CD8-positive, alpha-beta memory T cell (primary cell): ENCODE results near the gene BEND6. TPM values are rescaled to one million over a fixed set of nuclear protein-coding genes. Genes with fewer than 3 reads are reported as not detected.
"Not testable (repeated sequence)": the region's sequence is repeated elsewhere in the genome, so short reads cannot be mapped to it uniquely, and the experiment has no call there.

Source experiments
- CTCF ChIA-PET: fragments of 350-600 bp; sonication (Branson Sonifier 250); formaldehyde crosslinking; loops from one replicate; lab custom pipeline; 2021; ENCODE audit warnings: antibody characterized with exemption; lab: Charles Lee
- POLR2A ChIA-PET: fragments of 350-600 bp; sonication (Branson Sonifier 250); formaldehyde crosslinking; loops from one replicate; lab custom pipeline; 2021; ENCODE audit warnings: antibody characterized with exemption; lab: Charles Lee
- DNase-seq, 5 donors: peaks; one replicate each; pipeline versions ENCODE4 v3.0.0 to v3.0.0-alpha.2; 2020 to 2022; ENCODE audit warnings: mixed read lengths in 1 of 5
- H3K27ac ChIP-seq: one replicate; pipeline ENCODE4 v1.7.0; 2013; ENCODE audit warnings: low read depth, mild to moderate bottlenecking, low read length, moderate library complexity
- H3K27me3 ChIP-seq: 2 replicates; pipeline ENCODE4 v1.7.0; 2013; ENCODE audit warnings: low read length, mild to moderate bottlenecking; ENCODE audit not compliant: insufficient read depth, poor library complexity, severe bottlenecking
- H3K36me3 ChIP-seq: 2 replicates; pipeline ENCODE4 v1.7.0; 2013; ENCODE audit warnings: mild to moderate bottlenecking, low read length, moderate library complexity; ENCODE audit not compliant: insufficient read depth
- H3K4me1 ChIP-seq: 2 replicates; pipeline ENCODE4 v1.7.0; 2013; ENCODE audit warnings: mild to moderate bottlenecking, low read length, moderate library complexity; ENCODE audit not compliant: insufficient read depth
- H3K4me3 ChIP-seq: 2 replicates; pipeline ENCODE4 v1.7.0; 2013; ENCODE audit warnings: mild to moderate bottlenecking, low read length
- H3K9me3 ChIP-seq: 2 replicates; pipeline ENCODE4 v1.7.0; 2013; ENCODE audit warnings: mild to moderate bottlenecking, low read length
- H3K27ac Mint-ChIP-seq, 8 donors: one replicate each; pipeline ENCODE4 v1.8.0; 2020 to 2021; ENCODE audit warnings: mixed read lengths in 8 of 8, mild to moderate bottlenecking in 6 of 8, inconsistent platforms in 3 of 8, moderate library complexity in 3 of 8
- H3K27me3 Mint-ChIP-seq, 2 donors: one replicate each; pipeline ENCODE4 v1.8.0; 2020 to 2021; ENCODE audit warnings: mixed read lengths in 2 of 2, mild to moderate bottlenecking in 1 of 2, moderate library complexity in 1 of 2
- H3K36me3 Mint-ChIP-seq, 3 donors: one replicate each; pipeline ENCODE4 v1.8.0; 2020 to 2021; ENCODE audit warnings: mixed read lengths in 3 of 3, inconsistent platforms in 1 of 3, mild to moderate bottlenecking in 1 of 3
- H3K4me1 Mint-ChIP-seq, 3 donors: one replicate each; pipeline ENCODE4 v1.8.0; 2020 to 2021; ENCODE audit warnings: mixed read lengths in 3 of 3, inconsistent platforms in 1 of 3, mild to moderate bottlenecking in 1 of 3
- H3K4me3 Mint-ChIP-seq, 7 donors: one replicate each; pipeline ENCODE4 v1.8.0; 2020 to 2021; ENCODE audit warnings: mixed read lengths in 7 of 7, mild to moderate bottlenecking in 6 of 7, moderate library complexity in 4 of 7, inconsistent platforms in 2 of 7
- H3K9me3 Mint-ChIP-seq, 5 donors: one replicate each; pipeline ENCODE4 v1.8.0; 2020 to 2022; ENCODE audit warnings: mixed read lengths in 5 of 5, mild to moderate bottlenecking in 3 of 5, moderate library complexity in 2 of 5, inconsistent platforms in 1 of 5
- polyA plus RNA-seq: library from polyadenylated mRNA; unstranded; fragments of 300-500 nt; fragmentation: Illumina TruSeq; gene quantifications from one replicate; pipeline ENCODE4 v1.2.3, GENCODE V29; 2021
- total RNA-seq, 2 experiments: library from RNA; stranded (reverse); gene quantifications; one replicate each; pipeline ENCODE4 v1.2.3, GENCODE V29; 2021

The BEND6 gene
- total and polyA plus RNA-seq, 3 experiments from 2014 or later = 0.60 TPM; not detected in 2

DNA sequence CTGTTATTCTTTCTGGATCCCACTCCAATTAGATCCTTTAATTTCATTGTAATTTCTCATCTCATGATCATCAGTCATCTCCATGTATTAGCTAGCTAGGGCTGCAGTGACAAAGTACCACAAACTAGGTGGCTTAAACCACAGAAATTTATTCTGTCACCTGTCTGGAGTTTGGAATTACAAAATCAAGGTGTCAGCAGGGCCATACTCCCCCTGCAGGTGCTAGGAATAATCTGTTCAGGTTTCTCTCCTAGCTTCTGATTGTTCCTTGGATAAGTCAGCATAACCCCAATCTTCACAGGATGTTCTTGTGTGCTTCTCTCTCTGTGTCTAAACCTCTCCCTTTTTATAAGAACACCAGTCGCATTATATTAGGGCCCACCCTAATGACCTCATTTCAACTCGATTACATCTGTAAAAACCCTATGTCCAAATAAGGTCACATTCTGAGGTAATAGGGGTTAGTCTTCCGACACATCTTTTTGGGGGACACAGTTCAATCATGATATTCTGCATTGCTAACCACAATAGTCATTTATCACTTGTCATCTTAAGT lies 40.5 kb downstream of the BEND6 start:
- H3K27ac Mint-ChIP-seq = no peak overlapping the region
- no peak overlapping the region for H3K4me3 Mint-ChIP-seq
- POLR2A ChIA-PET = no interaction called here

DNA sequence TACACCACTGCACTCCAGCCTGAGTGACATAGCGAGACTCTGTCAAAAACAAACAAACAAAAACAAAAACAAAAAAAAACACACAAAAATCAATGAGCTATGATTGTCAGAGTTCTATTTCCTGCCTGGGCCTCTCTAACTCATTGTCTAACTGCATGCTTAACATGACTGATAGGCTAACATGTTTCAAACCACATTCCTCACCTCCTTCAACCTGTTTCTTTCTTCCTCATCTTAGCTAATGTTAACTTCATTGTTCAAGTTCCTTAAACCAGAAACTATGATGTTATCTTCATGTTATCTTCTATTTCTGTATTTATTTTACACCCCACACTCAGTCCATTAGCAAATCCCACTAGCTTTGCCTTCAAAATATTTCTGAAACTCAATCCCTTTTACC lies 41.5 kb downstream of the BEND6 start:
- ChIA-PET CTCF (no interaction called here), POLR2A (no interaction called here)
- Mint-ChIP-seq H3K27me3 (peaks cover 15 to 51% of the 10 kb centered on the region in 2 donors), H3K4me3 (no peak overlapping the region), H3K27ac (no peak overlapping the region), H3K36me3 (no peaks in the 10 kb centered on the region), H3K4me1 (no peaks in the 10 kb centered on the region), H3K9me3 (peaks cover 0 to 6% (median 4%) of the 10 kb centered on the region in 5 donors)
- Histone ChIP-seq H3K27me3 (no peaks in the 10 kb centered on the region), H3K9me3 (no peaks in the 10 kb centered on the region), H3K27ac (no peak overlapping the region), H3K36me3 (no peaks in the 10 kb centered on the region), H3K4me3 (no peak overlapping the region), H3K4me1 (no peaks in the 10 kb centered on the region)
- DNase-seq = no peak

More for the DNA sequence above, 40.5 kb downstream of the BEND6 start:
- CTCF ChIA-PET = no interaction called here
- no peak for DNase-seq
- Mint-ChIP-seq H3K9me3 (peaks cover 0 to 6% (median 4%) of the 10 kb centered on the region in 5 donors), H3K36me3 (no peaks in the 10 kb centered on the region), H3K4me1 (no peaks in the 10 kb centered on the region), H3K27me3 (peaks cover 15 to 52% of the 10 kb centered on the region in 2 donors)
- Histone ChIP-seq H3K27ac (no peak overlapping the region), H3K4me1 (no peaks in the 10 kb centered on the region), H3K4me3 (no peak overlapping the region), H3K27me3 (peaks cover 6% of the 10 kb centered on the region), H3K36me3 (no peaks in the 10 kb centered on the region), H3K9me3 (no peaks in the 10 kb centered on the region)

DNA sequence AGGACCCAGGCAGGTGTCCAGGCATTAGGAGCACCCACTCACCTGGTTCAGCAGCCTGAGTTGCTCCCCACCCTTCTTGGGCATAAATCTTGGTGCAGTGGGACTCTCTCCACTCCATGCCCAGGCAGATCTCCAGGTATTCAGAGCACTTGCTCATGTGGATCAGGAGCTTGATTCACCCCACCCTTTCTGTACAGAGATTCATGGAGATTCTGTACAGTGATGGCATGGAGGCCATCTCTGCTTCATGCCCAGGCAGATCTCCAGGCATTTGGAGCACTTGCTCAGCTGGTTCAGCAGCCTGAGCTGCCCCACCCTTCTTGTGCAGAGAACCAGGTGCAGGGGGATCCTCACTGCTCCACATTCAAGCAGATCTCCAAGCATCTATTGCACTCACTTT lies 44.1 kb downstream of the BEND6 start:
- no peaks in the 10 kb centered on the region for H3K36me3 ChIP-seq
- H3K4me3 Mint-ChIP-seq = no peak overlapping the region
- ChIA-PET CTCF (interaction anchor here (0.7 to 1.3 kb wide), 2 partner anchors 13 to 22 kb away, joined by 3 read pairs; no protein-coding TSS in a partner anchor), POLR2A (no interaction called here)
- peaks cover 8 to 33% of the 10 kb centered on the region in 2 donors for H3K27me3 Mint-ChIP-seq
- H3K4me1 Mint-ChIP-seq = no peaks in the 10 kb centered on the region
- DNase-seq = no peak
- H3K4me1 ChIP-seq = no peaks in the 10 kb centered on the region
- peaks cover 0 to 6% (median 4%) of the 10 kb centered on the region in 5 donors for H3K9me3 Mint-ChIP-seq
- no peaks in the 10 kb centered on the region for H3K27me3 ChIP-seq
- no peak overlapping the region for H3K4me3 ChIP-seq
- no peaks in the 10 kb centered on the region for H3K9me3 ChIP-seq
- no peak overlapping the region for H3K27ac Mint-ChIP-seq
- no peaks in the 10 kb centered on the region for H3K36me3 Mint-ChIP-seq
- H3K27ac ChIP-seq = no peak overlapping the region

DNA sequence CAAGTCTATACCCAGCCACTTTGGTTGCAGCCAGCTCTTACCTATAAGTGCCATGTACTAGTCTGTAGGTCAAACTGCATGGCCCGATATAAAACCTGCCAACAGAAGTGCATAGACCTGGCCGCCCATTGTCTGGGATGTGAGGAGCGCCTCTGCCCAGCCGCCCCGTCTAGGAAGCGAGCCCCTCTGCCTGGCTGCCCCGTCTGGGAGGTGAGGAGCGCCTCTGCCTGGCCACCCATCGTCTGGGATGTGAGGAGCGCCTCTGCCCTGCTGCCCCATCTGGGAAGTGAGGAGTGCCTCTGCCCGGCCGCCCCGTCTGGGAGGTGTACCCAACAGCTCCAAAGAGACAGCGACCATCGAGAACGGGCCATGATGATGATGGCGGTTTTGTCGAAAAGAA lies 44.8 kb downstream of the BEND6 start:
- CTCF ChIA-PET = interaction anchor here (1.3 kb wide), 1 partner anchor 21 kb away, joined by 3 read pairs; no protein-coding TSS in a partner anchor
- H3K4me3 Mint-ChIP-seq = not testable (repeated sequence)

DNA sequence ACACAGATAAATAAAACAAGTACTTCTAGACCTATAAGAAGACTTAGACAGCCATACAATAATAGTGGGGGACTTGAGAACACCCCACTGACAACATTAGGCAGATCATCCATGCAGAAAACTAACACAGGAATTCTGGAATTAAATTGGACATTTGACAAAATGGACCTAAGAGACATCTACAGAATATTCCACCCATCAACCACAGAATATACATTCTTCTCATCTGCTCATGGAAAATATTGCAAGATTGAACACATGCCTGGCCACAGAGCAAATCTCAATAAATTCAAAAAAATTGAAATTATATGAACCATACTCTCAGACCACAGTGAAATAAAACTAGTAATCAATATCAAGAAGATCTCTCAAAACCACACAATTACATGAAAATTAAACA lies 47.3 kb downstream of the BEND6 start:
- CTCF ChIA-PET = no interaction called here
- Histone ChIP-seq H3K4me3 (no peak overlapping the region), H3K27me3 (no peaks in the 10 kb centered on the region), H3K27ac (no peak overlapping the region), H3K4me1 (no peaks in the 10 kb centered on the region), H3K9me3 (no peaks in the 10 kb centered on the region), H3K36me3 (no peaks in the 10 kb centered on the region)
- Mint-ChIP-seq H3K4me1 (no peaks in the 10 kb centered on the region), H3K9me3 (peaks cover 0 to 6% (median 4%) of the 10 kb centered on the region in 5 donors), H3K27ac (no peak overlapping the region), H3K36me3 (no peaks in the 10 kb centered on the region), H3K27me3 (peaks cover 8 to 15% of the 10 kb centered on the region in 2 donors), H3K4me3 (no peak overlapping the region)
- POLR2A ChIA-PET = no interaction called here
- no peak for DNase-seq

More for the DNA sequence above, 44.8 kb downstream of the BEND6 start:
- H3K9me3 ChIP-seq, H3K4me3 ChIP-seq, H3K27ac Mint-ChIP-seq, DNase-seq, H3K36me3 Mint-ChIP-seq, H3K4me1 ChIP-seq, H3K27me3 ChIP-seq, H3K27ac ChIP-seq, H3K36me3 ChIP-seq, H3K9me3 Mint-ChIP-seq, H3K4me1 Mint-ChIP-seq, POLR2A ChIA-PET: not testable (repeated sequence)
- H3K27me3 Mint-ChIP-seq = peaks cover 10 to 32% of the 10 kb centered on the region in 2 donors

DNA sequence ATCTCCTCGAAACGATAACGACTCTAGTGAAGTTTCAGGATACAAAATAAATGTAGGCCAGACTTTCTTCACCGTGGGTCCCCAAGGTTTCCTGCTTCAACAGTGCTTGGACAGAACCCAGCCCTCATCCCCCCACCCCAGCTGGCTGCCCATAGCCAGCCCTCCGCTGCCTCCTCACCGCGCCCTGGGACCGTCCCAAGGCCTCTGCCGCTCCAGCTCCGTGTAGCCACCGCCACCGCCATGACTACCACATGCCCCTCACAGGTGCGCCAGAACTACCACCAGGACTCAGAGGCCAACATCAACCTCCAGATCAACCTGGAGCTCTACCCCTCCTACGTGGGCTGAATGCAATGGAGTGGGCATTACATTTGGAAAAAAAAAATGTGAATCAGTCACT lies 49.4 kb downstream of the BEND6 start:
- ChIA-PET POLR2A (no interaction called here), CTCF (interaction anchor here (1.5 kb wide), 1 partner anchor 17 kb away, joined by 6 read pairs; no protein-coding TSS in a partner anchor)
- Mint-ChIP-seq H3K4me1 (no peaks in the 10 kb centered on the region), H3K4me3 (no peak overlapping the region), H3K27me3 (peaks cover 3 to 8% of the 10 kb centered on the region in 2 donors), H3K9me3 (peaks cover 0 to 4% (median 0%) of the 10 kb centered on the region in 5 donors), H3K27ac (no peak overlapping the region), H3K36me3 (no peaks in the 10 kb centered on the region)
- H3K9me3 ChIP-seq = no peaks in the 10 kb centered on the region
- H3K36me3 ChIP-seq = no peaks in the 10 kb centered on the region
- H3K27me3 ChIP-seq = no peaks in the 10 kb centered on the region
- H3K27ac ChIP-seq = no peak overlapping the region
- H3K4me3 ChIP-seq = no peak overlapping the region
- no peak for DNase-seq
- H3K4me1 ChIP-seq = no peaks in the 10 kb centered on the region

DNA sequence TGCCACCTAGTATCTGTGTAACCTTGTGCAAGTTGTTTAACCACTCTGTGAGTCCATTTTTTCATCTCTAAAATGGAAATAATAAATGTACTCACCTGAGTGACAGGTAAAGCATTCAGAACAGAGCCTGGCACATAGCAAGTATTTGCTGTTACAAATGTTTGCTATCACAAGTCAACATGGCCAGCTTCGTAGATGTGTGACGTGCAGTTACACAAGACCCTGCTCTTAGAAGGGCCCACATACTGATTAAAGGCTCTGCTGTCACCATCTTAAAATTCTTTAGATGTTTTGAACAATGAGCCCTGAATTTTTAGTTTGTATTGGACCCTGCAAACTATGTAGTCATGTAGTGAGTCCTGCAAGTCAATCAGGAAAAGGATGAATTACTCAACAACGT lies 51.2 kb downstream of the BEND6 start:
- no peak for DNase-seq
- Mint-ChIP-seq H3K9me3 (no peaks in the 10 kb centered on the region), H3K4me3 (no peak overlapping the region), H3K27ac (no peak overlapping the region), H3K36me3 (no peaks in the 10 kb centered on the region), H3K4me1 (no peaks in the 10 kb centered on the region), H3K27me3 (peaks cover 7 to 8% of the 10 kb centered on the region in 2 donors)
- H3K36me3 ChIP-seq = no peaks in the 10 kb centered on the region
- no peaks in the 10 kb centered on the region for H3K27me3 ChIP-seq
- CTCF ChIA-PET = no interaction called here
- no peak overlapping the region for H3K4me3 ChIP-seq
- H3K4me1 ChIP-seq = no peaks in the 10 kb centered on the region
- POLR2A ChIA-PET = no interaction called here
- no peaks in the 10 kb centered on the region for H3K9me3 ChIP-seq
- H3K27ac ChIP-seq = no peak overlapping the region

DNA sequence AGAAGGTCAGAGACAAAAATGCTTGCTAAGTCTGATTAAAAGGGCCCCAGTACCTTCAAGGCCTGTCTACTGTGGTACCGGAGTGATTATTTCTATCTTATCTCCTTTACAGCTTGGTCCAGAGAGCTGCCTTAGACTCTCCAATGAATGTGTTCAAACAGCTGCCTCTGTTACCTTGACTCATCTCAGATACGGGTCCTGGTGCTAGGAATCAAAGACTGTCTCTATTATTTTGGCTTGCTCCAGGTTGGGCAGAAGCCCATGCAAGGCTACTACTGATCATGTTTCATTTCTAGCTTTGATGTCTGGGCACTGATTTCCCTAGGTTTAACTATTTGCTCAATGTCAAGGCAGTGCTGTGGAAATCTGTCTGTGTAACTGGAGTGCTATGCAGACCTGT lies 53.2 kb downstream of the BEND6 start:
- H3K36me3 Mint-ChIP-seq, H3K4me1 Mint-ChIP-seq, DNase-seq, POLR2A ChIA-PET, H3K27ac ChIP-seq, H3K4me3 ChIP-seq, H3K27me3 ChIP-seq, H3K9me3 Mint-ChIP-seq, H3K36me3 ChIP-seq, H3K4me1 ChIP-seq, H3K4me3 Mint-ChIP-seq, CTCF ChIA-PET, H3K9me3 ChIP-seq: not testable (repeated sequence)
- H3K27ac Mint-ChIP-seq = peak overlapping the region in 1 of 8 donors; percentile 6
- H3K27me3 Mint-ChIP-seq = peaks cover 5 to 16% of the 10 kb centered on the region in 2 donors
